CD4-positive, alpha-beta T cell treated with Interleukin-17A for 4 hours (primary cell): ENCODE data around the gene KCNIP1.

Source experiments
- DNase-seq: peaks from one replicate; pipeline ENCODE4 v3.0.0-alpha.2; 2020; ENCODE audit warnings: mixed read lengths

Gene KCNIP1

DNA sequence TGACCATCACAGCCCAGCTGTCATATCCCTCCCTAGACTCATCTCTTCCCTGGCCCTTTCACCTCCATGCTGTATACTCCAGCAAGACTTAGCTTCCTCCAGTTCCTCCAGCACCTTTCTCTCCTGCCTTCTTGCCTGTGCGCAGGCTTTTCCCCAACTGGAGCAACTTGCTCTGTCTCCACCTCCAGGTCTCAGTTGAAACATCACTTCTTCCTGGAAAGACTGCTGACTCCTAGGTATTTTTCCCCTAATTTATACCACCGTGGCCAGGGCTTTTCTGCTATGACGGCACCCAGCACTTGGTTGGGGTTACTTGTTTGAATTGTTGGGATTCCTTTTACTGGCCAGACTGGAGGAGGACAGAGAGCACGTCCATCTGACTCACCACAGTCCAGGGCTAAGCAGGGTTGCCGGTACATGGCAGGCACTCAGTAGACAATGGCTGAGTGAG is 67.5 kb downstream of the KCNIP1 start:
- DNase-seq = no peak

DNA sequence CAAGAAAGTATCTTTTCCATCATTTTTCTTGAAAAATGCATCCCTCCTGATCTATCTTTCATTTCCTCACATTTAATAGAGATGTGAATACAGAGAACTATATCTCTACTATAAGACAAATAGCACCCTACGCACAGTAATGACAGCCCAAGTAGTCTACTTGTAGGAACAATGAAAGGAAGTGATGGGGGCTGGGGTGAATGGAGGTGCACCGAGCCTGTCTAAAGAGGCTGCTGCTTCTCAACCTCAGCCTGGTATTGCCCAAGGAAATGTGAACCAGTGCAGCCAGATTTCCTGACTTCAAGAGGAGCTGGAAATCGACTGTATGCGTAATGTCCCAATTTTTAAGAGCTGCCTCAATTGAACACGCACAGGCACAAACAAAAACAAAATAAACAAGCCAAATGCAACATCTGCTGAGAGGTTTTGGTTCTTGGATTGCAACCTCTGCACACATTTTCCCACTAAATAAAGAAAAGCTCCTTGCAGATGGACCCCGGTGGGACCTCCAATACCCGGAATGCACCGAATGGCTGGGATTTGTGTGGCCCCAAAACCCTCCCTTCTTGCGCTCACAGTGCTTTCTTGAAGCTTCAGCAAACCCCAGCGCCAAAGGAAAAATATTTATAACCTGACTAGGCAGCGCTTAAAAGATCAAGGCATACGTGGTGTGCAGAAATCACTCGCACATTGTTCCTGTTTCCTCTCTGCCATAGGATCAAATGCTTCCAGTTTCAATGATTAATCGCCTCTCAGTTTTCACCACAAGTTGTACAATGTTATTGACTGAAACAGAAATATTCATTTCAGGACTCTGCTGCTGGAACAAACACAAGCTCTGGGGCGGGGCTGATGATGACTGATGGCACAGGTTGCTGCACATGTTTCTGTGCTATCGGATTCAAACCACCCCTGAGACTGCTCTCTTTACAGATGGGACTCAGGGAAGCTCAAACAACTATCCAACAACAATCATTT is 68.3 kb downstream of the KCNIP1 start:
- DNase-seq = no peak

DNA sequence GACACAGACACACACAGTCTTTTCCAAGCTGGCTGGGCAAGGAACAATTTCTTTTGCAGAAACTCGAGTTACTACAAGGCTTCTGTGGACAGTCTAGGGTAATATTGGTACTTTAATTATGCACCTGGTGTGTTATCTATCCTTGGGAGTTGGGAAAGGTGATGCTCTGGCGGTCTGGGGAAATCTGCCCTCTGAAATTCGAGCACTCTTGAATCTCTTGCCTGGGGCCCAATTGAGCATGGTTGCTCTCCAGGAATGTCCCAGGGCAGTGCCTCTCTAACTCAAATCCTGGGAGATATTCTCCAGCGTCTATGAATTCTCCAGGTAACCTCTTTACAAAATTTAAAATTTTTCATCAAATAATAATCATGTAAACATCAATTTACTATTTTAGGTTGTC is 69.3 kb downstream of the KCNIP1 start:
- no peak for DNase-seq

DNA sequence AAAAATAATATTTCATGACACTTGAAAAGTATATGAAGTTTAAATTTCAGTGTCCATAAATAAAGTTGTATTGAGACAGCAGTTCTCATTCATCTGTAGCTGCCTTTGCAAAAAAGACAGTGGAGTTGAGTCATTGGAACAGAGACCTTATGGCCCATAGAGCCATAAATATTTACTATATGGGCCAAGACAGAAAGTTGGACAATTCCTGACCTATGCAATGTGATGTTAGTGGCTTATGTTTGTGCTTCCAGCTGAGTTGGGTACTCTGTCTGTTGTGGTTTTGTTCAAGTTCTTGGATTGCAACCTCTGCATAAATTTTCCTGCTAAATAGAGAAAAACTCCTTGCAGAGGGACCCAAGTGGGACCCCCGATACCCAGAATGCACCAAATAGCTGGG is 69.8 kb downstream of the KCNIP1 start:
- DNase-seq = no peak

DNA sequence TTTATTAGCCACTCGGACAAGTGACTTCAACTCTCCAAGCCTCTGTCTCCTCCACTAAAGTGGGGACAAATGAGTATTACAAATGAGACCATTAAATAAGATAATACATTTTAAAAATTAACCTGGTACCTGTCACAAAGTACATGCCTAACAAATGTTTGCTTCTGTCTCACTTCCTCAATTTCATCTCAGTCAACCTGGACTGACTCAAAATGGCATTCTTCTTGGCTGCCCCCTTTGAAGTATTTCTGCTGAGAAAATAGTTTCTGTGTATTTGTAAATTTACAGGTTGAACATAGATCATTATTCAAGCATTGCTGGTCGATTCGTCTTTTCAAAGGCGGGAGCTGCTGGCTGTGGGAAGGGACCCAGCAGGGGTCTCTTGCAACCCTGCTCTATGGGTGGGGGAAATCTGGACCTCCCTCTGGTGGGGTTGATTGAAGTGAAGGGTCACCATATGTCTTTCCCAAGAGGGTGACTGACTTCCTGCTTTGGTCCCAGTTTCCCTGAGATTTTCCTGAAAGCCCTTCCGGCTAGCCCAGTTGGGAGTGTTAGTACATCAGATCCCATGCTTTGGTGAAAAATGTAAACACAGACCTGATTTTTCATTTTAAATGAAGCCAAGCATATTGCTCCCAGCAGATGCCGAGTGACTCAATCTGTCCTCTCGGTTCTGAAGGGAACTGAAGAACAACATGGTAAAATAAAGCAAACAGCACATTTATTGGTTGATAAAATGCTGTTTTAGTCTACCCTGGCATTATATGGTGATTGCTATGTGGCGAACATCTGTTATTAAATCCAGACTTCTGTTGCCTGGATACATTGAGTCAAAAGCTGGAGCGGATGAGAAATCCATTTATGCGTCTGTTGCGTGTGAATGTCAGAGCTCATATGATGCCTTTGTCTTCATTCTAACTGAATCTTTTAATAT is 73.0 kb downstream of the KCNIP1 start:
- no peak for DNase-seq

DNA sequence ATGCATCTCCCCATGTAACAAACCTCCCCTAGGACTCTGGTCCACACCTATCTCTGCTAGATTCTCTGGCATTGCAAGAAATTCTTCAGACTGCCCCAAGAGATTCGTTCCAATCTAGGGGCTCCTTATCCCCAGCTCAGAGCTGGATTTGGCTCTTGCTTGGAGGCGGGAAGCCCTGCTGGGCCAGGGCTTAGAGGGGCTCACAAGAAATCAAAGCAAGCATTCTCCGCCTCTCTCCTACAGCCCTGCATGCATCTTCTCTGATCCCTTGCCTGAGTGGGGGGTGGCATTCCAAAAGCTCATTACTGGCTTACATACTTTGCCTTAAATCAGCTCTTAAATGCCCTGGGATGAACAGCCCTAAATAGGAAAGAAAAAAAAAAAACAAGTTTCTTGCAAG is 75.8 kb downstream of the KCNIP1 start:
- DNase-seq = no peak

DNA sequence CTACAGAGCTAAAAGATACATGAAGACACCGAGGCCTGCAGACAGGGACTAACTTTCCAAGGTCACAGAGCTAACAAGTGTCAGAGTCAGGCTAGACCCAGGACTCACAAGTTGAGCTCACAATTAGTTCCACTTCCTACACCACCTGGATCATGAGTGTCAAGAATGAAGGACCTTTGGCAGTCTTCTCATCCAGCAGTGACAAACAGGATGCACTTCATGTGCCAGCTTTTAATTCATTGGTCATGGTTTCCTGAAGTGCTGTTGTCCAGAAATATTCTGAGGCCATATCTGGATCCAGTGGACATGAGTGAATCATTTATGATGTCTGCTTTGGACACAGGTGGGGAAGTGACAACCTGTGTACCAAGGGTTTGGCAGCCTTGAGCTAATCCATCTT is 77.4 kb downstream of the KCNIP1 start:
- no peak for DNase-seq

DNA sequence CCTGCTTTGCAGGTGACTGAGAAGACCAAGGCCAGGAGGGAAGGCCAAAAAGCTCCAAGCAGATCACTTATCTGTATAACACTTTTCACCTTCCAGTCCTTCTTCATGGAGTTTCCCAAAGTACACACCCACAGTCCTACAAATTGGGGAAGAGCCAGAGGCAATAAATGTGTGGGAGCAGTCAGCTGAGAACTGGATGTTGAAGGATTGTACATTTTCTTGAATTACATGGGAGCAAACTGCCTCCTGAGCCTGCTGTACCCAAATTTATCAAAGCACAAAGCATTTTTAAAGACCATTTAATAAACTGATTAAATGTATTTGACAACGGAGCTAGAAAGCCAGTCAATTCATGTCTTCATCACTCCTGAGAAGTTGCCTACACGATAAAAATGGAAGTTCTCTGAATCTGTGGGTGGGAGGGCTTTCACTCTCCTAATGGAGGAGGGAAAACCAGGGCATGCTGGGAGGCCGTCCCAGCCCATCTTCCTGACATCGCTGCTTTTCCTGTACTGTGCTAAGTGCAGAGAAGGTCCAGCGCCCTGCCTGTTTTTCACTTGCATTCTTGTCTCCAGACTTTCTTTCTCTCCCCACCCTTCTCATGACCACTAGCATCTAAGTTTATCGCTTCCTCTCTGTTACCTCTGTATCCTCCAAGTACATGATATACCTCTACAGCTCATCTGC is 79.0 kb downstream of the KCNIP1 start:
- no peak for DNase-seq

DNA sequence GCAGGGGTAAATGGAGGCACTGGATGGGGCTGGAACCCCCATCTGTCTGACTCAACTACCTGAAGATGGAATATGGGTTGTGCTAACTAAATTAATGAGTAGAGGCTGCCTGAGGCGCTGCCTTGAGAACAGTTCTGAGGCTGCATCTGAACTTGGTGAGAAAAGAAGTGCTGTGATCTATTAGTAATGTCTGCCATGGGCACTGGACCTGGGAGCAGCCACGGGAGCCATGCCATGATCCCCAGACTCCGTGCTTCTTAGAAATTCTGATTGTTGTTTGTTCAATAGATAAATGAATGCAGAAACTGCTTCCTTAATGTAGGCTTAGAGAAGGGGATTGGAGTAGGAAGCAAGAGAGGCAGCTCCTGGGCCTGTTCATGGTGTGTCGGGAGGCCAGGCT is 80.2 kb downstream of the KCNIP1 start:
- no peak for DNase-seq

DNA sequence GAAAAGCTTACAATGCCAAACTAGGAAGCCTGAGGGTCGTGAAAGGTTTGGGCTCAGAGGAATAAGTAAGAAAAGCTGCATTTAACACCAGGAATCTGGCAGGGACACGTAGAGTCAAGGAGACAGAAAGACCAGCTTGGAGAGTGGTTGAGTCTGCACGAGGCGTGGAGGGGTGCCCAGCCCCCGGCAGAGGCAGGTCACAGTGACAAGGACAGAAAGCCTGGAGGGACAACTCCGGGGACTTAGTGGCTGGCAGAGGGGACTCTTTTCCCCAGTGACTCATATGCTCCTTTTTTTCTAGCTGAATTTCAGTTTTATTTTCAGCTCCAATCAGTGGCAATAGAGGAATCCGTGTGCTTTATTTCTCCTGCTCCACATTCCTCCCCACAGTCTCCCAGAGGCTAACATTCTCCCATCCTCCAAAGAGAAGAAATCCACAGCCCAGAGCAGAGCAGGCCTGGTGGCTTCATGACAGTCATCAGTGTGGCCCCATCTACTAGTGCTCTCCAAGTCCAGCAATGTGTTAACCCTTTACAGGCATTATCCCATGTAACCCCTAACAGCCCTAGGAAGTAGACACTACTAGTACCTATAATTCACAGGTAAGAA is 80.7 kb downstream of the KCNIP1 start:
- no peak for DNase-seq

DNA sequence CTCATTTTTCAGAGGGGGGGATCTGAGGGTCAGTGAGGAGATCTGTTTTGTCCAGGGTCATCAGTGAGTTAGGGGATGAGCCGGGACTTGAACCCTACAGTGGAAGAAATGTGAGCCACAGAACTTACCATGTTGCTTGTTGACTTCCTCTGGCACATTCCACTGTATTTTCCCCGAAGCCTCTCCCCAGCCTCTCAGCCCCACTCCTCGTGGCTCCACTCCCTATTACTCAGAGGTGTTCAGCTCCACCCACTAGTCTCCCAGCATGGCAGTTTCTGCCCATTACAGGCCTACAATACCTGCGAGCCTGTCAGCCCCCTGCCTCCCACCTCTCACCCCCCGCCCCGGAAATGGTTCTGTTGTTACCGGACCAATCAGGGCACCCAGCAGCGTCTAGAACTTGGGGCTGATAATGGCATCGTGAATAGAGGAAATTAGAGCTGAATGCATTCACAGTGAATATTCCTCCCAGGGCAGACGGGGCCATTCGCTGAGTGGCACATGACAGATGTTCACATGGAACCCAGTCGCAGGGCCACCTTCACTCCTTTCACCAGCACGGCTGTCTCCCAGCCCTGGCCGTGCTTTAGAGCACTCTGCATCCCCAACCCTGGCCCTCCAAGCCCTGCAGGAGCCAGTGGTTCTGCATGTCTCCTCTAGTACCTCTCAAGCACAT is 81.6 kb downstream of the KCNIP1 start:
- no peak for DNase-seq

DNA sequence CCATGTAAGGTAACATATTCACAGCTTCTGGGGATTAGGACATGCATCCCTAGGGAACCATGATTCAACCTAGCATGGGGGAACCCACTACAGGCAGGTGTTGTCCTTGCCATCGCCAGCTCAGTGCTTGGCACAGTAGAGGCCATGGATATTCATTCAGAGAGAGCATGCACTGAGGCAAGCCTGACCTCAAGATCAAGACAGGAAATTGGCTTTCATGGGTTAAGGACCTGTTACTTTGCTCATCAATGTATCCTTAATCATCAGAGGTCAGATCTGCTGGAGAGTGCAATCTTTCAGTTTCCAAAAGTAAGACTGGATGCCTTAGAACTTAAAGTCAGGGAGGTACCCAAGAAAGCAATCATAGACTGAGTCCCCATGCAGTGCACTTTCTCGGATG is 84.0 kb downstream of the KCNIP1 start:
- no peak for DNase-seq

DNA sequence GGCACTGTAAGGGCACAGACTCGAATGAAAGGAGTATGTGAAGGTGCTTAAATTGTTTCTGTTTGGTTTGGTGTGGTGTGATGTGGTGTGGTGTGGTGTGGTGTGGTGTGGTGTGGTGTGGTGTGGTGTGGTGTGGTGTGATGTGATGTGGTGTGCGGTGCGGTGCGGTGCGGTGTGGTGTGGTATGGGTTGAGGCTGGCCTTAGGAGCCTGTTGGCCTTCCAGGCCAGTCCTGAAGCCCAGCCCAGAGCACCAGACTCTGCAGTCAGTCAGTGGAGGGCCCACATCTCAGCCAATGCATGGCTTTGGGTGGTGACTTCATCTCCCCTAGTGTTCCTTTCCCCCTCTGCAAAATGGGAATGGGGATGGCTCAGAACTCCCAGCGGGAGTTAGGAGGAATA is 85.8 kb downstream of the KCNIP1 start:
- DNase-seq = no peak

DNA sequence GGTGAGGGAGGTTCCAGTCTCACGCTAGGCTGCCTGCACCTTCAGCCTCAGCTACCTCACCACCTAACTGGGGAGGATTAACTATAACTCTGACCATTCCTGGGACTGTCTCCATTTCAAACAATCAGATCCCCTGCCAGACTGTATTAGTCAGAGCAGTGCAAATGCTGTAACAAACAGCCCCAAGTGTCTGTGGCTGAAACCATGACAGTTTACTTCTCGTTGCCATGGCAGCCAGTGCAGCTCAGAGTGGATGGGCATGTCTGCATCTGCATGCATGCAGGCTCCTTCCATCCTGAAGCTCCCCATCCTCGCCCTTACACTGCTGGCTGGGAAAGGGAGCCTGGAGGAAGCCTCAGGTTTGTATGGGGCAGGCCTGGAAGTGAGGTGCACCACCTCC is 86.7 kb downstream of the KCNIP1 start:
- DNase-seq = no peak

DNA sequence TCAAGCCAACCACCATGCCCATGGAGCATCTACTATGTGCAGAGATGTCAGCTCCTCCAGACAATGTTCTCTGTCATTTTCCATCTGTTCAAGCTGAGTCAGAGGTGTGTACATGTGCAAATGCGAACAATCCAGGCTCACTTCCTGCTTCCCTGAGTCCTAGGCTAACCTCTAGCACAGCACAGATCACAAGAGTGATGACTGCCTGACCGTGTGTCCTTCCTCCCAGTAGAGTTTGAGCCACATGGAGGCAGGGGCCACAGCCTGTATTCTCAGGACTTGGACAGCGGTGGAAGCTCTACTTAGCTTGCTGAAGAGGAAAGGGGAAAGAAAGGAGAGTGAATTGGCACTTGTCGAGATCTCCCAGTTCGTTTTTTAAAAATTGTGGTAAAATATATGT is 87.2 kb downstream of the KCNIP1 start:
- DNase-seq = no peak

DNA sequence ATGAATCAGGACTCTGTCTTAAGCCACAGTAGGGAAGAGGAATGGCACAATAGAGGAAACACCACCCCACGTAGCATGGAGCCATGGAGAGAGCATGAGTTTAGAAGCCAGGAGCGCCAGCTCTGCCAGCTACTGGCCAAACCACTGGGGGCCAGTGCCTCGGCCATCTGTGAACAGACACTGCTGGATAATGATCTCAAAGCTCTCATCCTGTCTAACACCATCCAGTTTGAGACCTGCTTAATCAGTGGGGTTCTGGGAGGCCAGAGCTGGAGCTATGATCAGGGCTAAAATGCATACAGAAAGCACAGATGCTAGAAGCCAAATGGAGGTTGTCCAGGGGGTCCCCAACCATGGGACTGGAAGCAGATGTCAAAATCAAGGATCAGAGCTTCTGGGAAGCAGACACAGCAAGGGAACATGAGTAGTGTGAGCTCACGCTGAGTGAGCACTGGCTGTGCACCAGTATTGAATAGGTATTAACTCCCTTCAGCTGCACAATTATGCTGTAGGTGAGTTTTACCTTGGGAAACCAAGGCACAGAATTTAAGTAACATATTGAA is 92.7 kb downstream of the KCNIP1 start:
- no peak for DNase-seq

DNA sequence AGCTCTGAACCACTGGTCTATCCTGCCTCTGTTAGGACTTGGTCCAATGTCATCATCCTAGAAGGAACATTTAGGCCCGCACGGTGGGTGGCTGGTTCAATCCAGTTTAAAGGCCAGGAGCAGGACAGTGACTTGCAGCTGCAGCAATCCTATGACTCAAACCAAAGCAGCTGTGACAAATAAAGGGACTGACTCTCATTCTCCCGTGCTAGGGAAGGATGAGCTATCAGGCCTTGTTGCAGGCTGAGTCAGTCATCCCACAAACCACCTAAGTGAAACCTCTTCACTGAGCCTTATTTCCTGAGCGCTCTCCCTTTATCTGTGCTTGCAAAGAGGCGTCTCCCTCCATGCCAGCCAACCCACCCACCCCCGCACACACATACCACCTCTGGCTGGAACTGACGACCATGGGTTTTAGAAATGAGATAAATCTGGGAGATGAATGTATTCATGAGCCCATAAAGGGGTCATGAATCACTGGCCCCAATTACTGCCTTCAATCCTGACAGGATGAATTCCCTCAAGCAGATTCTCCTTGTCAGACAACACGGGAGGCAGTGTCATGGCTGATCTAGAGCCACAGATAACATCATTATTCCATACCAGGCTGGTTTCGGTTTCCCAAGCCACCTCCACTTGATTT is 93.4 kb downstream of the KCNIP1 start:
- no peak for DNase-seq

DNA sequence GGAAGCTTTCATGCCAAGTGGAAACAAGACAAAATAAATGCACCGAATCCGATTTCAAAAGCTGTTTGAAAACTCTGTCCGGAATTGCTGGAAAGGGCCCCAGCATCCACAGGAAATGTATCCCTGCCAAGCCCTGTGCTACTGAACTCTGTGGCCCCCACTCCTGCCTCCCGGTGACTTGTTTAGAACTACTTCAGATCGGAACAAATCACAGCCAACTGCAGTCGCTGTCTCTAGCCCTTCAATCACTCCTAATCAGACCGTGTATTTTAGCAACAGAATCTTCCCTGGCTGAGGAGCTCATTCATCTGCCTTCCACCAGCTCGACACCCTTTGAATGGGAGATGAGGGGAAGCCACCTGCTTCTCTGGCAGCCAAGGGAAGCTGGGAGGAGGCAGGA is 94.1 kb downstream of the KCNIP1 start:
- no peak for DNase-seq

DNA sequence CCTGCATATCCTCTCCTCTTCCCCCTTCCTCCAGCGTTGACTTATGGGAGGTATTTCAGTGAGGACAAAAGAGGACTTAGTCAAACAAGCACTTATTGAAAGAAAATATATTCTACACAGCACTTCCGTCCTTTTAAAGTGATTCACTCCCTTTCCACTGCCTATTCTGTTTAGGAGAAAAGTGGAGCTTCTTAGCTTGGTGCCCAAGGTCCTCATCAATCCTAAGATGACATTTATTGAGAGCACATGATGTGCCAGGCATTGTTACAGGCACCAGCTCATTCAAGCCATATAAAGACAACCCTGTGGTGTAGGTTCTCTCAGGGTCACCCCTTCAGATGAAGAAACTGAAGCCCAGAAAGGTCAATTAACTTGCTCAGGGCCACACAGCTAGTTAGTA is 95.9 kb downstream of the KCNIP1 start:
- DNase-seq = no peak

DNA sequence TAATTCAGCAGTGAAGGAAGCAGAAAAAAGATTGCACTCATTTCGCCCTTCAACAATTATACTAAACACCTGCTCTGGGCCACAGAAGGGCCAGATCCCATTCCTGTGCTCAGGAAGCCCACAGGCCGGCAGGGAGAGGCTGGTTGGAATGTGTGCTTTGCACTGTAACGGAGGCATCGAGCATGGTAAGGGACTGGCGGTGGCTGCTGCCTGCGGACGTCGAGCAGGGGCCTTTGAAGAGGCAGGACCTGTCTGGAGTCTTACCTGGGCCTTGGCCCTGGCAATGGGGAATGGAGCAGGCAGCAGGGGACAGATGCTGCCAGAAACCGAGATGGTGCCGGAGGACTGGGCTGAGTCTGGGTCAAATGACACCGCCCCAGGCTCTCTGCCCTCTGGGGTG is 97.8 kb downstream of the KCNIP1 start:
- DNase-seq = no peak

DNA sequence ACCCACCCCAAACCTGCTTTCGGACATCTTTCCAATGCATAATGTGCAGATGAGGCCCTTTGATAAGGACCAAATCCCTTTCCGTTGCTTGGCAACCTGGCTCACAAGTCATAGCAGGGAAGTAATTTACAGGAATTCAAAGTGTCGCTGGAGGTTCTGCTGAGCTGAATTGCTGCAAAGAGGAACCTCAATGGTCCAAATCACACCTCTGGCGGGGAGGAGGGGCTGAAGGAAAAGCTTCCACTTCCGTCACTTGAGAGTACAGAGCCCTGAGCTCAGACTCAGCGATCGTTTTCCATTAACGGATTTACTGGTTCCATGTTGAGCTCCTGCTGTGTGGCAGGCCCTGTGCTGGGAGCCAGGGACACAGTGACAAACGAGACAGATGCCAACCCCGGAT is 99.3 kb downstream of the KCNIP1 start:
- no peak for DNase-seq
